GM04504 (cell line): ENCODE measurements around the gene HCFC1R1.

Experiments
- DNase-seq: peaks from one replicate; pipeline ENCODE4 v3.0.0-alpha.2; 2012; ENCODE audit warnings: low read depth

HCFC1R1 gene

GRCh38 chr16:2975161-2975795, 48.5 kb downstream of the HCFC1R1 start:
- no peak for DNase-seq

- no peak for DNase-seq
Observed at GRCh38 chr16:2974319-2975056, 49.3 kb downstream of the HCFC1R1 start.

- DNase-seq, result no peak
Observed at GRCh38 chr16:2973605-2974318, 50.0 kb downstream of the HCFC1R1 start.

- DNase-seq, result no peak
Observed at GRCh38 chr16:2973093-2973492, 50.6 kb downstream of the HCFC1R1 start.
